A549 (cell line): ENCODE data around the gene MCOLN2. TPM values are rescaled to one million over a fixed set of nuclear protein-coding genes. Genes with fewer than 3 reads are reported as not detected.

ENCODE experiments used
- ATAC-seq, 2 experiments: fragments of 200-7000 bp in 1 of 2; fragments of >200 bp in 1 of 2; cut with Nextera tagmentation in 1 of 2; cut with Tn5 transposase in 1 of 2; 3 replicates each; pipeline versions ENCODE4 v1.8.0 to v1.9.1; 2018 to 2020; ENCODE audit warnings: mild to moderate bottlenecking in 1 of 2, moderate library complexity in 1 of 2
- CTCF ChIA-PET: fragments of 300-600 bp; sonication (Branson Sonifier 250); formaldehyde crosslinking; extraction: SDS; loops from one replicate; lab custom pipeline; 2021; ENCODE audit warnings: antibody characterized with exemption, inconsistent platforms; lab: Yijun Ruan, JAX
- POLR2A ChIA-PET: fragments of 350-600 bp; formaldehyde crosslinking; extraction: SDS; loops from one replicate; lab custom pipeline; 2021; ENCODE audit warnings: antibody characterized with exemption, inconsistent platforms; lab: Yijun Ruan, JAX
- DNase-seq, 2 experiments: peaks; one replicate each; pipeline versions ENCODE4 v3.0.0 to v3.0.0-alpha.2; 2011 to 2016; ENCODE audit warnings: low read depth in 1 of 2, low spot score in 1 of 2
- FAIRE-seq: peaks from 2 replicates; lab custom pipeline; 2011; peaks lifted over from hg19 to GRCh38; lab: Jason Lieb, UNC
- H3K27ac ChIP-seq, 2 experiments: fragments of >200 bp; sonication (Bioruptor Twin); formaldehyde crosslinking; 3 replicates each; pipeline ENCODE4 v1.5.1; 2016 to 2017
- H3K4me1 ChIP-seq: fragments of >200 bp; sonication (Bioruptor Twin); formaldehyde crosslinking; 3 replicates; pipeline ENCODE4 v1.6.1; 2016
- H3K4me2 ChIP-seq: fragments of >200 bp; sonication (Bioruptor Twin); formaldehyde crosslinking; 3 replicates; pipeline ENCODE4 v1.6.1; 2016
- H3K4me3 ChIP-seq: fragments of >200 bp; sonication (Bioruptor Twin); formaldehyde crosslinking; 3 replicates; pipeline ENCODE4 v1.5.1; 2016
- H3K9me3 ChIP-seq: fragments of >200 bp; sonication (Bioruptor Twin); formaldehyde crosslinking; 3 replicates; pipeline ENCODE4 v1.6.1; 2016
- ATOH8 ChIP-seq: fragments of 250-450 bp; sonication (Bioruptor Pico); IDR thresholded peaks from 2 replicates; pipeline ENCODE4 v1.5.0; 2020; ENCODE audit warnings: low read depth, mild to moderate bottlenecking, moderate library complexity
- BCL3 ChIP-seq: fragments of >200 bp; sonication (Bioruptor Twin); formaldehyde crosslinking; IDR thresholded peaks from 3 replicates; pipeline ENCODE4 v1.6.1; 2016
- CEBPB ChIP-seq, 2 experiments: fragments of >200 bp in 1 of 2; sonication (Bioruptor Twin) in 1 of 2; formaldehyde crosslinking in 1 of 2; IDR thresholded peaks; 2 replicates each; pipeline ENCODE4 v1.6.1; 2012 to 2016
- CHD2 ChIP-seq: fragments of 150-350 bp; IDR thresholded peaks from 2 replicates; pipeline ENCODE4 v1.6.1; 2014; ENCODE audit warnings: low read length; ENCODE audit not compliant: partially characterized antibody
- CHD4 ChIP-seq: fragments of 200-600 bp; sonication (generic); IDR thresholded peaks from 2 replicates; pipeline ENCODE4 v1.6.1; 2016; ENCODE audit warnings: antibody characterized with exemption, mild to moderate bottlenecking, borderline replicate concordance
- CTCF ChIP-seq: fragments of >200 bp; sonication (Bioruptor Twin); formaldehyde crosslinking; IDR thresholded peaks from 3 replicates; pipeline ENCODE4 v1.5.1; 2016
- EHMT2 ChIP-seq: fragments of 200-600 bp; sonication (generic); IDR thresholded peaks from 2 replicates; pipeline ENCODE4 v1.6.1; 2016; ENCODE audit warnings: antibody characterized with exemption, low read depth, mild to moderate bottlenecking, moderate library complexity
- FOXS1 ChIP-seq: fragments of 250-450 bp; sonication (Bioruptor Pico); IDR thresholded peaks from 2 replicates; pipeline ENCODE4 v1.5.0; 2020; ENCODE audit warnings: mild to moderate bottlenecking, moderate library complexity
- HEYL ChIP-seq: fragments of 250-450 bp; sonication (Bioruptor Pico); IDR thresholded peaks from 2 replicates; pipeline ENCODE4 v1.8.0; 2021; ENCODE audit warnings: mild to moderate bottlenecking, moderate library complexity
- HOXA7 ChIP-seq: fragments of 250-450 bp; sonication (Bioruptor Pico); IDR thresholded peaks from 2 replicates; pipeline ENCODE4 v1.5.0; 2020; ENCODE audit warnings: mild to moderate bottlenecking, moderate library complexity
- HOXB5 ChIP-seq: fragments of 250-450 bp; sonication (Bioruptor Pico); IDR thresholded peaks from 2 replicates; pipeline ENCODE4 v1.5.0; 2020; ENCODE audit warnings: mild to moderate bottlenecking, moderate library complexity
- JUNB ChIP-seq: fragments of >200 bp; sonication (Bioruptor Twin); formaldehyde crosslinking; IDR thresholded peaks from 2 replicates; pipeline ENCODE4 v1.6.1; 2016
- POLR2A ChIP-seq: IDR thresholded peaks from 2 replicates; pipeline ENCODE4 v1.6.1; 2012; ENCODE audit warnings: mild to moderate bottlenecking, low read length
- RARB ChIP-seq: fragments of 250-450 bp; sonication (Bioruptor Pico); IDR thresholded peaks from 2 replicates; pipeline ENCODE4 v1.8.0; 2021; ENCODE audit warnings: mild to moderate bottlenecking, moderate library complexity
- RCOR1 ChIP-seq: fragments of 150-350 bp; IDR thresholded peaks from 2 replicates; pipeline ENCODE4 v1.6.1; 2014; ENCODE audit warnings: antibody characterized with exemption, low read length, low read depth
- RNF2 ChIP-seq: fragments of 200-600 bp; sonication (generic); IDR thresholded peaks from 2 replicates; pipeline ENCODE4 v1.6.1; 2016; ENCODE audit warnings: low read depth, mild to moderate bottlenecking, antibody characterized with exemption, moderate library complexity, borderline replicate concordance
- SMC3 ChIP-seq: fragments of >200 bp; sonication (Bioruptor Twin); formaldehyde crosslinking; IDR thresholded peaks from 3 replicates; pipeline ENCODE4 v1.6.1; 2018; ENCODE audit warnings: inconsistent platforms
- TFCP2L1 ChIP-seq: fragments of 250-450 bp; sonication (Bioruptor Pico); IDR thresholded peaks from 2 replicates; pipeline ENCODE4 v1.5.0; 2021; ENCODE audit warnings: mild to moderate bottlenecking
- TP53 ChIP-seq: fragments of 250-450 bp; sonication (Bioruptor Pico); IDR thresholded peaks from 2 replicates; pipeline ENCODE4 v1.5.0; 2021; ENCODE audit warnings: mild to moderate bottlenecking, moderate library complexity
- ZFP36 ChIP-seq: fragments of 450-650 bp; IDR thresholded peaks from 2 replicates; pipeline ENCODE4 v1.6.1; 2014; ENCODE audit warnings: borderline replicate concordance; ENCODE audit not compliant: partially characterized antibody
- WGBS: methylation state at CpG from one replicate; pipeline ENCODE4 v1.1.6; 2017; ENCODE audit errors: missing lambda C conversion rate; 5-methylcytosine and 5-hydroxymethylcytosine counted together
- polyA plus RNA-seq, 4 experiments: library from polyadenylated mRNA; depleted of rRNA in 3 of 4; stranded (reverse); fragments of >200 nt; fragmentation: RNase III in 1 of 4; extraction: RNeasy Plus Mini Kit Qiagen cat#74134 plus additional on column Dnase treatment in 1 of 4; gene quantifications; 2 replicates in 3 of 4; 3 replicates in 1 of 4; pipeline ENCODE4 v1.2.3, GENCODE V29; 2011 to 2017
- TF ChIP-seq, protein P1 (sequence below): fragments of 250-450 bp; sonication (Bioruptor Pico); IDR thresholded peaks from 2 replicates; pipeline ENCODE4 v1.5.0; 2021; ENCODE audit warnings: mild to moderate bottlenecking, moderate library complexity, borderline replicate concordance
- TF ChIP-seq, protein P2 (sequence below): fragments of 200-600 bp; sonication (generic); IDR thresholded peaks from 2 replicates; pipeline ENCODE4 v1.6.1; 2016; ENCODE audit warnings: antibody characterized with exemption, mild to moderate bottlenecking, moderate library complexity
- TF ChIP-seq, protein P3 (sequence below): IDR thresholded peaks from 2 replicates; pipeline ENCODE4 v1.6.1; 2012; ENCODE audit warnings: low read depth, borderline replicate concordance

Gene MCOLN2
- polyA plus RNA-seq, 2 of the 4 experiments (the other 2 are of a cell fraction): 3.1 to 4.6 TPM

- TF ChIP-seq TP53 (CRISPR knock-in tag) (no peak), TFCP2L1 (CRISPR knock-in tag) (no peak), HOXB5 (CRISPR knock-in tag) (no peak), RCOR1 (no peak), ZFP36 (no peak), FOXS1 (CRISPR knock-in tag) (no peak), CHD4 (no peak), CEBPB (IDR thresholded peaks at IDR 0.05) (no peak), HEYL (no peak), BCL3 (no peak), RARB (no peak), JUNB (no peak), ATOH8 (CRISPR knock-in tag) (no peak), HOXA7 (CRISPR knock-in tag) (no peak), CHD2 (no peak), SMC3 (no peak)
- TF ChIP-seq, protein P1, sequence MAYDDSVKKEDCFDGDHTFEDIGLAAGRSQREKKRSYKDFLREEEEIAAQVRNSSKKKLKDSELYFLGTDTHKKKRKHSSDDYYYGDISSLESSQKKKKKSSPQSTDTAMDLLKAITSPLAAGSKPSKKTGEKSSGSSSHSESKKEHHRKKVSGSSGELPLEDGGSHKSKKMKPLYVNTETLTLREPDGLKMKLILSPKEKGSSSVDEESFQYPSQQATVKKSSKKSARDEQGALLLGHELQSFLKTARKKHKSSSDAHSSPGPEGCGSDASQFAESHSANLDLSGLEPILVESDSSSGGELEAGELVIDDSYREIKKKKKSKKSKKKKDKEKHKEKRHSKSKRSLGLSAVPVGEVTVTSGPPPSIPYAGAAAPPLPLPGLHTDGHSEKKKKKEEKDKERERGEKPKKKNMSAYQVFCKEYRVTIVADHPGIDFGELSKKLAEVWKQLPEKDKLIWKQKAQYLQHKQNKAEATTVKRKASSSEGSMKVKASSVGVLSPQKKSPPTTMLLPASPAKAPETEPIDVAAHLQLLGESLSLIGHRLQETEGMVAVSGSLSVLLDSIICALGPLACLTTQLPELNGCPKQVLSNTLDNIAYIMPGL: no peak
- TF ChIP-seq, protein P2, sequence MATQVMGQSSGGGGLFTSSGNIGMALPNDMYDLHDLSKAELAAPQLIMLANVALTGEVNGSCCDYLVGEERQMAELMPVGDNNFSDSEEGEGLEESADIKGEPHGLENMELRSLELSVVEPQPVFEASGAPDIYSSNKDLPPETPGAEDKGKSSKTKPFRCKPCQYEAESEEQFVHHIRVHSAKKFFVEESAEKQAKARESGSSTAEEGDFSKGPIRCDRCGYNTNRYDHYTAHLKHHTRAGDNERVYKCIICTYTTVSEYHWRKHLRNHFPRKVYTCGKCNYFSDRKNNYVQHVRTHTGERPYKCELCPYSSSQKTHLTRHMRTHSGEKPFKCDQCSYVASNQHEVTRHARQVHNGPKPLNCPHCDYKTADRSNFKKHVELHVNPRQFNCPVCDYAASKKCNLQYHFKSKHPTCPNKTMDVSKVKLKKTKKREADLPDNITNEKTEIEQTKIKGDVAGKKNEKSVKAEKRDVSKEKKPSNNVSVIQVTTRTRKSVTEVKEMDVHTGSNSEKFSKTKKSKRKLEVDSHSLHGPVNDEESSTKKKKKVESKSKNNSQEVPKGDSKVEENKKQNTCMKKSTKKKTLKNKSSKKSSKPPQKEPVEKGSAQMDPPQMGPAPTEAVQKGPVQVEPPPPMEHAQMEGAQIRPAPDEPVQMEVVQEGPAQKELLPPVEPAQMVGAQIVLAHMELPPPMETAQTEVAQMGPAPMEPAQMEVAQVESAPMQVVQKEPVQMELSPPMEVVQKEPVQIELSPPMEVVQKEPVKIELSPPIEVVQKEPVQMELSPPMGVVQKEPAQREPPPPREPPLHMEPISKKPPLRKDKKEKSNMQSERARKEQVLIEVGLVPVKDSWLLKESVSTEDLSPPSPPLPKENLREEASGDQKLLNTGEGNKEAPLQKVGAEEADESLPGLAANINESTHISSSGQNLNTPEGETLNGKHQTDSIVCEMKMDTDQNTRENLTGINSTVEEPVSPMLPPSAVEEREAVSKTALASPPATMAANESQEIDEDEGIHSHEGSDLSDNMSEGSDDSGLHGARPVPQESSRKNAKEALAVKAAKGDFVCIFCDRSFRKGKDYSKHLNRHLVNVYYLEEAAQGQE: no peak
- CTCF ChIA-PET: no interaction called here
- no peak for FAIRE-seq
Observed at GRCh38 chr1:84877592-84877991, 119.3 kb downstream of the MCOLN2 start.

DNA sequence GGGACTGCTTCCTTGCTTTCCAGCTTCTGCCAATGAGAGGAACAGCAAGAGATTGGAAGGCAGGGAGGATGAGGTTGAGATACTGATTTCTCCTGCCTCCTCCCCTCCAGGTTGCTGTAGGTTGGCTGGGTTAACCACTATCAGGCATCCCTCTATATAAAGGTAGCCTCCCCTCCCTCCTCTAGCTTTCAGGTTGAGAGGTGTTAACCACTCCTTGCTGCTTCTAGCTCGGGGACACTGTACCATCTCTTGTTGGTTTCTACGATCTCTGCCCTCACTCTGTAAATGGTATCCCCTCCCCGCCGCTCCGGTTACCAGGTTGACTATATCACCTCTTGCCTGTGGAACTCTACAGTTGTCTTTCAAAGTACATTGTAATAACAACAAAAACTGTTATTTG, 120.6 kb downstream of the MCOLN2 start:
- no peak overlapping the region for H3K4me3 ChIP-seq
- DNase-seq: no peak
- TF ChIP-seq EHMT2: no peak
- TF ChIP-seq, protein P3, sequence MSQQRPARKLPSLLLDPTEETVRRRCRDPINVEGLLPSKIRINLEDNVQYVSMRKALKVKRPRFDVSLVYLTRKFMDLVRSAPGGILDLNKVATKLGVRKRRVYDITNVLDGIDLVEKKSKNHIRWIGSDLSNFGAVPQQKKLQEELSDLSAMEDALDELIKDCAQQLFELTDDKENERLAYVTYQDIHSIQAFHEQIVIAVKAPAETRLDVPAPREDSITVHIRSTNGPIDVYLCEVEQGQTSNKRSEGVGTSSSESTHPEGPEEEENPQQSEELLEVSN: no peak
- no peak for TF ChIP-seq BCL3
- TF ChIP-seq CTCF: no peak
- no peak for TF ChIP-seq RNF2
- no peak for TF ChIP-seq POLR2A
- no peak overlapping the region for H3K27ac ChIP-seq
- FAIRE-seq: no peak
- ATAC-seq: no peak
- no peaks in the 10 kb centered on the region for H3K9me3 ChIP-seq
- ChIA-PET CTCF (no interaction called here), POLR2A (no interaction called here)
- H3K4me1 ChIP-seq: no peaks in the 10 kb centered on the region
- H3K4me2 ChIP-seq: no peak overlapping the region
- WGBS: 71% methylated on average over 5 of the region's 5 CpGs

More at GRCh38 chr1:84877592-84877991, 119.3 kb downstream of the MCOLN2 start:
- DNase-seq (no peak), ATAC-seq (no peak)
- POLR2A ChIA-PET: no interaction called here
- no peak overlapping the region for H3K4me2 ChIP-seq
- H3K4me3 ChIP-seq: no peak overlapping the region
- no peaks in the 10 kb centered on the region for H3K9me3 ChIP-seq
- no peak overlapping the region for H3K27ac ChIP-seq
- WGBS: 9% methylated on average over 4 of the region's 4 CpGs
- H3K4me1 ChIP-seq: no peaks in the 10 kb centered on the region
